ENCODE data around the gene DRAM2.

DRAM2 gene

DNA sequence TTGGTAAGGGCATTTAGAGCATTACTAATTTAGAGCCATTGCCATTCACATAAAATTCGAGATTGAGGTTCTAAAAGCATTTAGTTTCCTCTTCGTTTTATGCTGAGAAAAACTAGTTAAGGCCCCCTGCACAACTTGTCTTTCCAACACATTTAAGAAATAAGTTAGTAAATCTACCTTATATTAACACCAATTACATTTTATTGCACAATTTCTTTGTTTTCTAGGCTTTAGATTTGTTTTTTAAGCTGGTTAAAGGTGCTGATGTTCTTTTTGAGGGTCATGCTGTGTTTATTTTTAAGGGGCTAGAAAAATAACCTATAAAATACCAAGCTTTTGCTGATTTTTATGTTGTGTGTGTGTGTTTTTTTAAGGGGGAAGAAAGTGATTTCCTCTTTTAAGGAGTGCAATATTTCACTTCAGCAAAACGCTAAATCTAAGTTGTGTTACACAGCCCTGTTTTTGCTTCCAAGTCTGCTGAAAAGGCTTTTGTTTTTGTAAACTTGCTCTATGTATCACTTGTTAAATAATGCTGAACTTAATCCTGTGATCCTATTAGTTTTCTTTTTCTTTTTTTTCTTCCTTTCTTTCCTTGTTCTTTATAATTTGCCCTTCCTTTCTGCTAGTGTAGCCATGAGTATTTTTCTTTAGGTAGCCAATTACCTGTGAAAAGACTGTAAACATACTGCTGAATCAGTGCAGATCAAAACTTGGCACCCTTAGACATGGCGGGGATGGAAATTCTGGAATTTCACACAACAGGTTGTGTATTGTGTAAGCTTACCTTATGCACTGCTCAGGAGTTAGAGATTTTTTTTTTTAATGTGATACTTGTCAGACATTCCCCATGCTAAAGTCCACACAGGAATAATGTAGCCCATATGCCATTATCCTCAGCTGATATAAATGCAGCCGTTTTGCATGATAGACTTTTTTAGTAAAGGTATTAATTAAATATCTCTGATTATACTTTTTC is 1.6 kb upstream of the DRAM2 start:
- TF ChIP-seq, protein P1, sequence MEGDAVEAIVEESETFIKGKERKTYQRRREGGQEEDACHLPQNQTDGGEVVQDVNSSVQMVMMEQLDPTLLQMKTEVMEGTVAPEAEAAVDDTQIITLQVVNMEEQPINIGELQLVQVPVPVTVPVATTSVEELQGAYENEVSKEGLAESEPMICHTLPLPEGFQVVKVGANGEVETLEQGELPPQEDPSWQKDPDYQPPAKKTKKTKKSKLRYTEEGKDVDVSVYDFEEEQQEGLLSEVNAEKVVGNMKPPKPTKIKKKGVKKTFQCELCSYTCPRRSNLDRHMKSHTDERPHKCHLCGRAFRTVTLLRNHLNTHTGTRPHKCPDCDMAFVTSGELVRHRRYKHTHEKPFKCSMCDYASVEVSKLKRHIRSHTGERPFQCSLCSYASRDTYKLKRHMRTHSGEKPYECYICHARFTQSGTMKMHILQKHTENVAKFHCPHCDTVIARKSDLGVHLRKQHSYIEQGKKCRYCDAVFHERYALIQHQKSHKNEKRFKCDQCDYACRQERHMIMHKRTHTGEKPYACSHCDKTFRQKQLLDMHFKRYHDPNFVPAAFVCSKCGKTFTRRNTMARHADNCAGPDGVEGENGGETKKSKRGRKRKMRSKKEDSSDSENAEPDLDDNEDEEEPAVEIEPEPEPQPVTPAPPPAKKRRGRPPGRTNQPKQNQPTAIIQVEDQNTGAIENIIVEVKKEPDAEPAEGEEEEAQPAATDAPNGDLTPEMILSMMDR (IDR thresholded peaks at IDR 0.05), result no peak
- Histone ChIP-seq H3K9me3 (no peaks in the 10 kb centered on the region), H3K4me3 (ENCODE audit: low read depth in 1 of 2, low read length in 1 of 2) (peak overlapping the region; percentile 96), H3K27me3 (no peaks in the 10 kb centered on the region), H3K27ac (peak overlapping the region; percentile 89), H3K4me1 (ENCODE audit: control insufficient read depth in 1 of 2, insufficient read depth in 1 of 2, low read depth in 1 of 2, low read length in 1 of 2) (peaks cover 24% of the 10 kb centered on the region in 2 experiments), H3K36me3 (peaks cover 14% of the 10 kb centered on the region)

DNA sequence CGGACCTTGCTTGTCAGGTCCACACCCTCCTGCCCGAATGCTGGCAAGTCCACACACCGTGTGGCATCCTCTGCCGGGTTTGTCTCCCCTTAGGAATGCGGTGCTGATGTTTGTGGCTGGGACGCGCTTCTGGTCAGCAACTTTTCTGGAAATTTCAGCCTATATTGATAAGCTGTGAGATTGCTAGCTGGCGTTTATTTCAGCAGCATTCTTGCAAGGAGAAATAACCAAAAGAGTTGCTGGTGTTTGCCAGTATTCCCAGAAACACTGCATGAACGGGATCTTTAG is 731 bp upstream of the DRAM2 start:
- peaks cover 20% of the 10 kb centered on the region for H3K36me3 ChIP-seq
- H3K27ac ChIP-seq, result peak overlapping the region; percentile 89
- TF ChIP-seq, protein P1 (IDR thresholded peaks at IDR 0.05), result no peak
- H3K4me3 ChIP-seq (ENCODE audit: low read depth in 1 of 2, low read length in 1 of 2), result peak overlapping the region; percentile 96
- peaks cover 24% of the 10 kb centered on the region in 2 experiments for H3K4me1 ChIP-seq (ENCODE audit: control insufficient read depth in 1 of 2, insufficient read depth in 1 of 2, low read depth in 1 of 2, low read length in 1 of 2)
- no peaks in the 10 kb centered on the region for H3K27me3 ChIP-seq
- H3K9me3 ChIP-seq, result no peaks in the 10 kb centered on the region

DNA sequence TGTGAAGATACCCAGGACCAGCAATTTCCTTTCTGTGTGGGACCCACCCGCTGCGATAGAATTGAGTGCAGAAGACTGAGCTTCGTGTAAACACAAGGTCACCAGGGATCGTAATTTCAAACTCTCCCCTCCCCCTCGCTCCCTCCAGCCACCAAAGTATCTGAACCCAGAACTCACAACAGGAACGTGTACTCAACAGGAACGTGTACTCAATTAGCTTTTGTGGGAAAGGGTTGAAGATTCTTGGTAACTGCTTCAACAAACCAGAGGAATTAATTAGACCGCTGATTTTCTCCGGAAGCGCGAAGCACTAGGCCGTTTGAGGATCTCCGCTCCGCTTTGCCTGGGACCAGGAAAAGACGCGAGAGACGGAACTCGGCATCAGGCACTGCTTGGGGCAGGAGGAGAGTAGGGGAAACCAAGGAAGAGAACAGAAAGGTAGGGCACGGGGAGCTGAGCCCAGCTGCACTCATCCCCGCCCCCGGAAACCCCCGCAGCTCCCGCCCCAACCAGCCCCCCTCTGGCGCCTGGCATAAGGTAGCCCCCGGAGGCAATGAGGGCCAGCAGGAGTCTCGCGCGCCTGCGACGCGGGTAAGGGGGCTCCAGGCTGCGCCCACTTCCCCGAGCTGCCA is 453 bp downstream of the DRAM2 start:
- TF ChIP-seq, protein P1 (IDR thresholded peaks at IDR 0.05), result no peak
- peaks cover 22% of the 10 kb centered on the region for H3K36me3 ChIP-seq
- H3K27me3 ChIP-seq, result no peaks in the 10 kb centered on the region
- H3K4me1 ChIP-seq (ENCODE audit: control insufficient read depth in 1 of 2, insufficient read depth in 1 of 2, low read depth in 1 of 2, low read length in 1 of 2), result peaks cover 24% of the 10 kb centered on the region in 2 experiments
- H3K9me3 ChIP-seq, result no peaks in the 10 kb centered on the region
- peak overlapping the region; percentile 89 for H3K27ac ChIP-seq
- peak overlapping the region; percentile 96 for H3K4me3 ChIP-seq (ENCODE audit: low read depth in 1 of 2, low read length in 1 of 2)

DNA sequence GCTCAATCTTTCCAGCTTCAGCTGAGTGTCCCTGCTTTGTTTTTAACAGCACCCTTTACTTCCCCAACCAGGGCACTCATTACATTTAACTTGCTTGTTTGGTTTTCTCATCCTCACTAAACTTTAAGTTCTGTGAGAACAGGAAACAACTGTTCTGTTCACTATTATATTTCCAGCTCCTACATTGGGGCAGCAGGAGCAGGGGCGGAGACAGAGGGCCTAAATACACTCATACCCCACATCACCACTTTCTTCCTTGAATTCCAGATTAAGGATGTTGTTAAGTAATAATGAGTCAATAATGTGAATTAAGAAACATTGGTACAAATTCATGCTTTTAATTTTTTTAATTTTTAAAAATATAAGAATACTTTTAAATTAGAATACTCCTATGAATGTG is 6.0 kb downstream of the DRAM2 start:
- Histone ChIP-seq H3K36me3 (peaks cover 36% of the 10 kb centered on the region), H3K9me3 (no peaks in the 10 kb centered on the region), H3K4me3 (ENCODE audit: low read depth in 1 of 2, low read length in 1 of 2) (no peak overlapping the region), H3K27ac (no peak overlapping the region), H3K4me1 (ENCODE audit: control insufficient read depth in 1 of 2, insufficient read depth in 1 of 2, low read depth in 1 of 2, low read length in 1 of 2) (peaks cover 5 to 11% of the 10 kb centered on the region in 2 experiments), H3K27me3 (no peaks in the 10 kb centered on the region)
- TF ChIP-seq, protein P1 (IDR thresholded peaks at IDR 0.05), result no peak

DNA sequence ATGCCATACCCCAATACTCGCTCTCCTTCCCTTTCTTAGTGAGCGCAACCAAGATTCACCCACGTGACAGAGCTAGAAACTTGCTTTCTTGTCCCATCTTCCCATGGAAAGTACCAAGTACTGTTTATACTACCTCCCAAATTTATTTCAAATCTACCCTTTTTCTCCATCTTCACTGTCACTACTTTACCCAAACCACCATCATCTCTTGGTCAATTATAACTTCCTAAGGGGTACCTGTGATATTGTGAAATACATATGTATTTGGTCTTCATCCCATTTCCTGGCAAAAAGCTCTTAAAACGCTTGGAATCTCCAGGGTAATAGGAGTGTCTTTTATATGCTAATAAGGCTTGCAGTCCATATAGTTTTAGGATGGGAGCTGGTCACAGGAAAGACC is 8.2 kb downstream of the DRAM2 start:
- peaks cover 34% of the 10 kb centered on the region for H3K36me3 ChIP-seq
- no peak overlapping the region for H3K27ac ChIP-seq
- H3K27me3 ChIP-seq, result no peaks in the 10 kb centered on the region
- H3K4me1 ChIP-seq (ENCODE audit: control insufficient read depth in 1 of 2, insufficient read depth in 1 of 2, low read depth in 1 of 2, low read length in 1 of 2), result peaks cover 14 to 17% of the 10 kb centered on the region in 2 experiments
- no peaks in the 10 kb centered on the region for H3K9me3 ChIP-seq
- TF ChIP-seq, protein P1 (IDR thresholded peaks at IDR 0.05), result no peak
- no peak overlapping the region for H3K4me3 ChIP-seq (ENCODE audit: low read depth in 1 of 2, low read length in 1 of 2)
